Upper lobe of left lung (tissue), 6 donors: ENCODE data around the gene FGF14. TPM values are rescaled to one million over a fixed set of nuclear protein-coding genes. Genes with fewer than 3 reads are reported as not detected.
A peak's percentile ranks its signal among the peaks of the same experiment; 100 is the strongest.

ENCODE experiments used
- ATAC-seq, 2 donors: fragments of 200-7000 bp; cut with Tn5 transposase; one replicate each; pipeline ENCODE4 v1.9.1; 2022; ENCODE audit warnings: mild to moderate bottlenecking in 2 of 2, moderate library complexity in 2 of 2; ENCODE audit not compliant: low FRiP score in 2 of 2
- DNase-seq, 2 donors: peaks; one replicate each; pipeline ENCODE4 v3.0.0-alpha.2; 2019 to 2020
- H3K27ac ChIP-seq, 4 donors: fragments of 200-600 bp; sonication (generic); one replicate each; pipeline ENCODE4 v1.5.1; 2016 to 2019
- H3K27me3 ChIP-seq, 4 donors: fragments of 200-600 bp; sonication (generic); one replicate each; pipeline ENCODE4 v1.5.1; 2017 to 2019
- H3K36me3 ChIP-seq, 4 donors: fragments of 200-600 bp; sonication (generic); one replicate each; pipeline ENCODE4 v1.5.1; 2016 to 2019
- H3K4me1 ChIP-seq, 4 donors: fragments of 200-600 bp; sonication (generic); one replicate each; pipeline ENCODE4 v1.5.1; 2018 to 2019
- H3K4me3 ChIP-seq, 4 donors: fragments of 200-600 bp; sonication (generic); one replicate each; pipeline ENCODE4 v1.5.1; 2017 to 2019; ENCODE audit warnings: mild to moderate bottlenecking in 2 of 4, moderate library complexity in 1 of 4
- H3K9me3 ChIP-seq, 4 donors: fragments of 200-600 bp; sonication (generic); one replicate each; pipeline ENCODE4 v1.5.1; 2018 to 2019
- CTCF ChIP-seq, 6 experiments: fragments of 450-650 bp in 4 of 6; fragments of 200-600 bp in 2 of 6; sonication (generic) in 2 of 6; IDR thresholded peaks; one replicate each; pipeline ENCODE4 v1.5.1; 2016 to 2019; ENCODE audit warnings: antibody characterized with exemption in 6 of 6
- EP300 ChIP-seq, 4 donors: sonication (generic); formaldehyde crosslinking; IDR thresholded peaks; one replicate each; pipeline ENCODE4 v1.5.1; 2017; ENCODE audit warnings: antibody characterized with exemption in 4 of 4, control low read depth in 2 of 4
- POLR2A ChIP-seq, 4 donors: fragments of 450-650 bp; IDR thresholded peaks; one replicate each; pipeline ENCODE4 v1.5.1; 2016 to 2017; ENCODE audit warnings: antibody characterized with exemption in 4 of 4, mild to moderate bottlenecking in 2 of 4
- POLR2AphosphoS5 ChIP-seq, 2 donors: sonication (generic); formaldehyde crosslinking; IDR thresholded peaks; one replicate each; pipeline ENCODE4 v1.5.1; 2017; ENCODE audit warnings: antibody characterized with exemption in 2 of 2
- WGBS, 2 donors: methylation state at CpG; one replicate each; pipeline ENCODE4 v1.1.5; 2017 to 2018; 5-methylcytosine and 5-hydroxymethylcytosine counted together
- total RNA-seq, 6 donors: library from RNA; depleted of rRNA in 4 of 6; stranded (reverse); fragments of >200 nt in 4 of 6; gene quantifications; one replicate each; pipeline versions ENCODE4 v1.1.0 to v1.2.1, GENCODE V29; 2016 to 2021
- donor health status: DM: no; HTN: no; CAD: no; lungs with moderate emphysema.
- donor health status: DM: no; HTN: yes; CAD: no; lungs with severe emphysema.

Gene FGF14
- 1 to 10 TPM in 5 of 6 donors, under 1 TPM in 1; 0.80 to 8.4 (median 4.1) TPM for total RNA-seq

- peak within 1 kb of the TSS; percentile 37 to 65 (median 57) for H3K4me3 ChIP-seq
- H3K36me3 ChIP-seq: no peaks in the 10 kb centered on the region
- ATAC-seq (no peak), DNase-seq (no peak)
- H3K27ac ChIP-seq: peak within 1 kb of the TSS in 2 of 4 donors; percentile 10 to 12
- peaks cover 0 to 18% (median 6%) of the 10 kb centered on the region in 4 donors for H3K27me3 ChIP-seq
- H3K4me1 ChIP-seq: peaks cover 6 to 24% (median 18%) of the 10 kb centered on the region in 4 donors
- TF ChIP-seq EP300 (IDR thresholded peaks at IDR 0.05) (no peak), POLR2AphosphoS5 (IDR thresholded peaks at IDR 0.05) (no peak), POLR2A (IDR thresholded peaks at IDR 0.05) (no peak), CTCF (IDR thresholded peaks at IDR 0.05) (no peak)
- WGBS, 2 donors: 11 to 13% methylated on average over 6 of the region's 6 CpGs
- H3K9me3 ChIP-seq: no peaks in the 10 kb centered on the region
Observed at GRCh38 chr13:102401766-102402165, at the start of gene FGF14. Gene FGF14, minus strand, starts transcription at chr13:102402048.

- DNase-seq: no peak
- WGBS, 2 donors: 86 to 90% methylated on average over 1 of the region's 1 CpG
- Histone ChIP-seq H3K4me3 (no peak overlapping the region), H3K4me1 (no peaks in the 10 kb centered on the region), H3K9me3 (peaks cover 0 to 4% (median 0%) of the 10 kb centered on the region in 4 donors), H3K27me3 (no peaks in the 10 kb centered on the region), H3K36me3 (no peaks in the 10 kb centered on the region), H3K27ac (no peak overlapping the region)
- TF ChIP-seq CTCF (IDR thresholded peaks at IDR 0.05) (no peak), POLR2AphosphoS5 (IDR thresholded peaks at IDR 0.05) (no peak), EP300 (IDR thresholded peaks at IDR 0.05) (no peak)
- no peak for ATAC-seq
Observed at GRCh38 chr13:102443249-102443648, 41.4 kb upstream of the FGF14 start.

GRCh38 chr13:102441085-102441484 is 39.2 kb upstream of the FGF14 start:
- Histone ChIP-seq H3K36me3 (no peaks in the 10 kb centered on the region), H3K4me3 (no peak overlapping the region), H3K4me1 (no peaks in the 10 kb centered on the region), H3K9me3 (peaks cover 0 to 4% (median 0%) of the 10 kb centered on the region in 4 donors), H3K27me3 (no peaks in the 10 kb centered on the region), H3K27ac (no peak overlapping the region)
- no peak for TF ChIP-seq EP300 (IDR thresholded peaks at IDR 0.05)
- no peak for TF ChIP-seq POLR2AphosphoS5 (IDR thresholded peaks at IDR 0.05)
- TF ChIP-seq POLR2A (IDR thresholded peaks at IDR 0.05): no peak
- no peak for TF ChIP-seq CTCF (IDR thresholded peaks at IDR 0.05)
- no peak for DNase-seq
- no peak for ATAC-seq

- Histone ChIP-seq H3K9me3 (peaks cover 0 to 4% (median 0%) of the 10 kb centered on the region in 4 donors), H3K36me3 (no peaks in the 10 kb centered on the region), H3K4me3 (no peak overlapping the region), H3K4me1 (no peaks in the 10 kb centered on the region), H3K27me3 (no peaks in the 10 kb centered on the region), H3K27ac (no peak overlapping the region)
- TF ChIP-seq POLR2AphosphoS5 (IDR thresholded peaks at IDR 0.05) (no peak), EP300 (IDR thresholded peaks at IDR 0.05) (no peak), CTCF (IDR thresholded peaks at IDR 0.05) (no peak), POLR2A (IDR thresholded peaks at IDR 0.05) (no peak)
- whole genome bisulfite sequencing, 2 donors: 49 to 63% methylated on average over 2 of the region's 2 CpGs
- DNase-seq (no peak), ATAC-seq (no peak)
Observed at GRCh38 chr13:102440259-102440936, 38.5 kb upstream of the FGF14 start.

GRCh38 chr13:102422690-102423089 is 20.8 kb upstream of the FGF14 start:
- no peaks in the 10 kb centered on the region for H3K27me3 ChIP-seq
- peaks cover 0 to 28% (median 11%) of the 10 kb centered on the region in 4 donors for H3K9me3 ChIP-seq
- H3K4me3 ChIP-seq: no peak overlapping the region
- TF ChIP-seq POLR2A (IDR thresholded peaks at IDR 0.05) (no peak), POLR2AphosphoS5 (IDR thresholded peaks at IDR 0.05) (no peak), CTCF (IDR thresholded peaks at IDR 0.05) (no peak), EP300 (IDR thresholded peaks at IDR 0.05) (no peak)
- DNase-seq: no peak
- no peaks in the 10 kb centered on the region for H3K36me3 ChIP-seq
- WGBS, 2 donors: 75 to 84% methylated on average over 2 of the region's 2 CpGs
- no peaks in the 10 kb centered on the region for H3K4me1 ChIP-seq
- no peak for ATAC-seq
- no peak overlapping the region for H3K27ac ChIP-seq
